ENCODE measurements around the gene ADARB2. TPM values are rescaled to one million over a fixed set of nuclear protein-coding genes. Genes with fewer than 3 reads are reported as not detected.
"Not testable (repeated sequence)": the region's sequence is repeated elsewhere in the genome, so short reads cannot be mapped to it uniquely, and the experiment has no call there.

The ADARB2 gene
- total and polyA plus RNA-seq, 10 of the 15 experiments (the other 5 are each of a cell fraction or from before 2014, with no cell fraction given): 0.02 to 4.1 (median 0.76) TPM

DNA sequence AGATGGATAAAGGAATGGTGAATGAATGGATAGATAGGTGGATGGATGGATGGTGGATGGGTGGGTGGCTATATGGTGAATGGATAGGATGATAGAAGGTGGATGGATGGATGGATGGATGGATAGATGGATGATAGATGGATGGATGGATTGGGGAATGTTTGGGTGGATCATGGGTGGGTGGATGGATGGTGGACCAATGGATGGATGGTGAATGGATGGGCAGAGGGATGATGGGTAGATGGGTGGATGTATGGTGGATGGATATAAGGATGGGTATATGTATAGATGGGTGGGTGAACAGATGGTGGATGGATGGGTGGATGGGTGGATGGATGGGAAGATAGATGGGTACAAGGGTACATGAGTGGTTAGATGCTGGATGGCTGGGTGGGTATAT, 322.4 kb downstream of the ADARB2 start:
- TF ChIP-seq MEF2B (IDR thresholded peaks at IDR 0.05; ENCODE audit: partially characterized antibody, poor library complexity, severe bottlenecking) (no peak), CBFB (IDR thresholded peaks at IDR 0.05; ENCODE audit: low read depth) (no peak), RELA (IDR thresholded peaks at IDR 0.05; ENCODE audit: borderline replicate concordance, partially characterized antibody) (no peak), SREBF2 (IDR thresholded peaks at IDR 0.05; ENCODE audit: low read length) (no peak), FOXM1 (IDR thresholded peaks at IDR 0.05; ENCODE audit: low read depth, low read length) (no peak), BHLHE40 (IDR thresholded peaks at IDR 0.05; ENCODE audit: borderline replicate concordance in 1 of 2, low read depth in 2 of 2, low read length in 1 of 2) (no peak)
- TF ChIP-seq, protein P1, sequence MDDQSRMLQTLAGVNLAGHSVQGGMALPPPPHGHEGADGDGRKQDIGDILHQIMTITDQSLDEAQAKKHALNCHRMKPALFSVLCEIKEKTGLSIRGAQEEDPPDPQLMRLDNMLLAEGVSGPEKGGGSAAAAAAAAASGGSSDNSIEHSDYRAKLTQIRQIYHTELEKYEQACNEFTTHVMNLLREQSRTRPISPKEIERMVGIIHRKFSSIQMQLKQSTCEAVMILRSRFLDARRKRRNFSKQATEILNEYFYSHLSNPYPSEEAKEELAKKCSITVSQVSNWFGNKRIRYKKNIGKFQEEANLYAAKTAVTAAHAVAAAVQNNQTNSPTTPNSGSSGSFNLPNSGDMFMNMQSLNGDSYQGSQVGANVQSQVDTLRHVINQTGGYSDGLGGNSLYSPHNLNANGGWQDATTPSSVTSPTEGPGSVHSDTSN (IDR thresholded peaks at IDR 0.05; ENCODE audit: insufficient replicate concordance, low read depth, low read length): no peak
- Histone ChIP-seq H3K27ac (ENCODE audit: control insufficient read depth, insufficient read depth) (no peak overlapping the region), H3K36me3 (ENCODE audit: control insufficient read depth in 2 of 2, insufficient read depth in 2 of 2, low read length in 1 of 2) (no peaks in the 10 kb centered on the region), H3K9ac (ENCODE audit: control insufficient read depth, insufficient read depth, low read length) (no peak overlapping the region), H3K79me2 (ENCODE audit: control insufficient read depth, insufficient read depth, low read length) (no peaks in the 10 kb centered on the region), H3K4me2 (ENCODE audit: control insufficient read depth, insufficient read depth) (no peak overlapping the region), H3K4me1 (ENCODE audit: control insufficient read depth, insufficient read depth, low read length) (no peaks in the 10 kb centered on the region), H3K4me3 (no peak overlapping the region), H2AFZ (ENCODE audit: control insufficient read depth, low read depth, low read length) (no peak overlapping the region), H3K27me3 (replicated peaks in 1 of 2; ENCODE audit: control insufficient read depth in 2 of 2, insufficient read depth in 2 of 2, low read length in 1 of 2) (no peaks in the 10 kb centered on the region; a peak in 1 of 4 replicates), H4K20me1 (ENCODE audit: control insufficient read depth, insufficient read depth) (no peaks in the 10 kb centered on the region), H3K9me3 (replicated peaks; ENCODE audit: control insufficient read depth, insufficient read depth, low read length) (no peaks in the 10 kb centered on the region)
- intact Hi-C loops (cut with micrococcal nuclease; ENCODE audit: unreplicated experiment) (no loop called here), in situ Hi-C loops (cut with MboI) (no loop called here)
- ATAC-seq (no peak), DNase-seq (ENCODE audit: low read depth, low spot score) (no peak), FAIRE-seq (no peak)
- no TSS peak for BruUV-seq (replicated peaks)
- ChIA-PET SMC1A (ENCODE audit: uncharacterized antibody, unreplicated experiment) (no interaction called here), POLR2A (no interaction called here), RAD21 (ENCODE audit: unreplicated experiment) (no interaction called here), CTCF (no interaction called here)

DNA sequence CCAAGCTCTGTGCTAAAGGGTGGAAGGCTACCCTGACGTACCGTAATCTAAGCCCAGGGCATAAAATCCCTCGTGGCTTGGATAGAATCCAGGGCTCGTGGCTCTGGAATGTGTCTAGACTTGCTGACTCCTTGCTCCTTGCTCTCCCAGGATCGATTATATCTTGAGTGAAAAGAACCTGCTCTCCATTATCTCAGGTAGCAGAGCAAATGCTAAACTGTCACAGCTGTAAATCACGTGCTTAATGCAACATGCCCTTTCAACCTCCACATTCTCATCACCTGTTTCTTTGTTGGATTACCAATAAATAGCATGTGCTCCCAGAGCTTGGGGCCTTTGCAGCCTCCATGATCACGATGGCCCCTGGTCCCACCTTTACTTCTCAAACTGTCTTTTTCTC, 323.0 kb downstream of the ADARB2 start:
- BruUV-seq (replicated peaks); ATAC-seq; RAD21 ChIA-PET (ENCODE audit: unreplicated experiment); H3K27me3 ChIP-seq (replicated peaks in 1 of 2; ENCODE audit: control insufficient read depth in 2 of 2, insufficient read depth in 2 of 2, low read length in 1 of 2); H3K9me3 ChIP-seq (replicated peaks; ENCODE audit: control insufficient read depth, insufficient read depth, low read length); FAIRE-seq; H3K36me3 ChIP-seq (ENCODE audit: control insufficient read depth in 2 of 2, insufficient read depth in 2 of 2, low read length in 1 of 2); H3K4me1 ChIP-seq (ENCODE audit: control insufficient read depth, insufficient read depth, low read length); CTCF ChIA-PET; POLR2A ChIA-PET; in situ Hi-C loops (cut with MboI); H3K9ac ChIP-seq (ENCODE audit: control insufficient read depth, insufficient read depth, low read length); DNase-seq (ENCODE audit: low read depth, low spot score); intact Hi-C loops (cut with micrococcal nuclease; ENCODE audit: unreplicated experiment); H4K20me1 ChIP-seq (ENCODE audit: control insufficient read depth, insufficient read depth); H3K4me3 ChIP-seq; H2AFZ ChIP-seq (ENCODE audit: control insufficient read depth, low read depth, low read length); H3K4me2 ChIP-seq (ENCODE audit: control insufficient read depth, insufficient read depth); H3K27ac ChIP-seq (ENCODE audit: control insufficient read depth, insufficient read depth); H3K79me2 ChIP-seq (ENCODE audit: control insufficient read depth, insufficient read depth, low read length): not testable (repeated sequence)
- SMC1A ChIA-PET (ENCODE audit: uncharacterized antibody, unreplicated experiment): interaction anchor here (0.8 kb wide), 1 partner anchor 25 kb away, joined by 3 read pairs; no protein-coding TSS in a partner anchor
- 35% methylated on average over 7 of the region's 7 CpGs for WGBS (ENCODE audit: insufficient coverage, insufficient replicate concordance, low lambda C conversion rate, missing lambda C conversion rate)

Measured in GM12878 (cell line).